ENCODE measurements around the gene TXNDC11.

TXNDC11 gene

DNA sequence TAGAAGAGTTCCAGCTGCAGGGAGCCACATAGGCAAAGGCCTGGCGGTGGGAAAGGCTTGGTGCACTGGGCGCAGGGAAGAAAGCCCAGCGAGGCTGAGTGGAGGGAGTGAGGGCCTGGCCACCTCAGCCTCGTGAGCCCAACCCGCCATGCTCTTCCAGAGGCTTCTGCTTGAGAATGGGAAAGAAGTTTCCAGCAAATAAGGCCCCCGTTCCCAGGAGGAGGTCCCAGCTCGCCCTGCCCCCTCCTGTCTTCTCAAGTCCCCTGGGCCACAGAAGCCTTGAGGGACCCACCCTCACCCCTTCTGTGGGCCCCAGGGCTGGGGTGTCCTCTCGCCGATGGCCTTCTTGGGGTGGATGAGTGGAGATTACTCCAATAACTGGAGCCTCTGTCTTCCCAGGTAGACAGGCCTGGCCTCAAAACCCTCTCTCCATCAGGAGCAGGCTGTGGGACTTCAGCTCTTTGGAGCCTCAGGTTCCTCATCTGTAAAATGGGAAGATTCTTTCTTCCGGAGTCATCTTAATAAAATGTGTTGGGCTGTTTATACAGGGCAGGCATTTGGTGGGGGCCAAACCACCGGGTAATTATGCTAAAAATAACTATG, 75.3 kb downstream of the TXNDC11 start:
- in situ Hi-C loops (cut with MboI; ENCODE audit: low sequenced_read_pairs): no loop called here

DNA sequence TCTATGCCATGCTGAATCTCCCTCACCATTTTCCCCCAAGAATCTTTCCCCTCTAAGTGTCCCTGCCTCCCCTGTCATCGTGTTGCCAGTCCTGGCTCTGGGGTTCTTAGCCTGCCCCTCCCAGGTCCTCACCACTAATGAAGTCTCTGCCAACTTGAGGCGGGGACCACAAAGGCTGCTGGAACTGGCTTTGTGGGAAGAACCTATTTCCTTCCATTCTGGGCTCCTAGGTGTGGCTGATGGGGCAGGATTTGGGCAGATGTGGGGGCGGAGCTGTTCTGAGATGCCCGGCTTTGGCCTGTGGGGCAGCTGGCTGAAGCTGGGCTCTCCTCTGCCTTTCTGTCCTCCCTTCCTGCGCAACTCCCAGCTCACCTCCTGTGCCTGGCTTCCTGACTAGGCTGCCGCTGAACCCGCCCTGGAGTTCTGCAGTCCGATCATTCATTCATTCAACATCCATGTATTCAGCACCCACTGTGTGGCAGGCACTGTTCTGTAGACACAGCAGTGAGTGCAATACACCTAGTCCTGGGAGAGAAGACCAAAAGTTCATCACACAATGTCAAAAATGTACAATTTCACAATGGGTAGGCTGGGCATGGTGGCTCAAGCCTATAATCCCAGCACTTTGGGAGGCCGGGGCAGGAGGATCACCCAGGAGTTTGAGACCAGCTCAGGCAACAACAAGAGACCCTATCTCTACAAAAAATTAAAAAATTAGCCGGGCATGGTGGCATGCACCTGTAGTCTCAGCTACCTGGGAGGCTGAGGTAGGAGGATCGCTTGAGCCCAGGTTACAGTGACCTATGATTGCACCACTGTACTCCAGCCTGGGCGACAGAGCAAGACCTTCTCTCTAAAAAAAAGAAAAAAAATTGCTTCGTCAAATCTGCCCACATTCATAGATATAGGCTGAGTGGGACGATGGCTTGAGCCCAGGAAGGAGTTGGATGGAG, 76.3 kb downstream of the TXNDC11 start:
- in situ Hi-C loops (cut with MboI; ENCODE audit: low sequenced_read_pairs): no loop called here

DNA sequence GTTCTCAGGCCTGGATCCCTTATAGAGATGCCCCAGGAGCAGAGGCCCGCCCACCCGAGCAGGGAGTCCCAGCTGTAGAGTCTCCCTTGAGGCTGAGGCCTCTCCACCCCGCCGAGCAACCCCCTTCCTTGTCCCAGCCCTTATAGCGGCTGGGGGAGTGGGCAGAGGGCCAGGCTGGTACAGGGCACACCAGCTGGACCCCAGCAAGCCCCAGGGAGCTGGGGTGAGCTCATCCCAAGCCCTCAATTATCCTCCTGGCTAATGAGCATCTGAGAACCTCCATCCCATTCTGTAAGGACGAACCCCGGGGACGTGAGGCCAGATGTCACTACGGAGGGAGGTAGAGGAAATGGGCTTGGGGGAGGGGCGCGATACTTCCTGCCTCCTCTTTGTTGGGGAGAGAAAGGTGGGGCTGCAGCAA, 77.6 kb downstream of the TXNDC11 start:
- in situ Hi-C loops (cut with MboI; ENCODE audit: low sequenced_read_pairs): no loop called here

DNA sequence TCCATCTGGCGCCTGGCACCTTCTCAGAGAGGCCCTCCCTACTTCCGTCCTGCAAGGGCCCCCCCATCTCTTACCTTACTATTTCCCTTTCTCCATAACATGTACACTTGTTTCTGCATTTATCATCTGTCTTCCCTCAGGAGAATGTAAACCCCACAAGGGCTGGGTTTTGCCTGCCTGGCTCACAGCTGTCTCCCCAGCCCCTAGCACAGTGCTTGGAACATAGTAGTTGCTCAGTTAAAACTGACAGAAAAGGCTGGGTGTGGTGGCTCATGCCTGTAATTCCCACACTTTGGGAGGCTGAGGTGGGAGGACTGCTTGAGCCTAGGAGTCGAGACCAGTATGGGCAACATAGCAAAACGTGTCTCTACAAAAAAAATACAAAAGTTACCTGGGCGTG, 80.1 kb downstream of the TXNDC11 start:
- in situ Hi-C loops (cut with MboI; ENCODE audit: low sequenced_read_pairs): no loop called here

DNA sequence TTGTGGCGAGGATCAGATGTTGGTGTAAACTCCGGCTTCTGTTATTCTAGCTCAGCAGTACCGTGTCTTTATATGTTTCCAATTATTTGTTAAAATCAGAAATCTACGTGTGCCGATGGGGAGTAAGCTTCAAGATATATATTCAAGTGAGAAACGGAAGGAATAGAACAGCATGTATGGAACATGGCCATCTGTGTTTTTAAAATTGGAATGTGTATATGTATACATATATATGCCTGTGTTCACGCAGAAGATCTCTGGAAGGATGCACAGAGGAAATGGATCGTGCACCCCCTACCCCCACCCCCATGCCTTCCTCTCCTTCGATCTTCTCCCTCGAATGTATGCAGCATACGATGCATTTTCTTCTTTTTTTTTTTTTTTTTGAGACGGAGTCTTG, 82.1 kb downstream of the TXNDC11 start:
- in situ Hi-C loops (cut with MboI; ENCODE audit: low sequenced_read_pairs): no loop called here

DNA sequence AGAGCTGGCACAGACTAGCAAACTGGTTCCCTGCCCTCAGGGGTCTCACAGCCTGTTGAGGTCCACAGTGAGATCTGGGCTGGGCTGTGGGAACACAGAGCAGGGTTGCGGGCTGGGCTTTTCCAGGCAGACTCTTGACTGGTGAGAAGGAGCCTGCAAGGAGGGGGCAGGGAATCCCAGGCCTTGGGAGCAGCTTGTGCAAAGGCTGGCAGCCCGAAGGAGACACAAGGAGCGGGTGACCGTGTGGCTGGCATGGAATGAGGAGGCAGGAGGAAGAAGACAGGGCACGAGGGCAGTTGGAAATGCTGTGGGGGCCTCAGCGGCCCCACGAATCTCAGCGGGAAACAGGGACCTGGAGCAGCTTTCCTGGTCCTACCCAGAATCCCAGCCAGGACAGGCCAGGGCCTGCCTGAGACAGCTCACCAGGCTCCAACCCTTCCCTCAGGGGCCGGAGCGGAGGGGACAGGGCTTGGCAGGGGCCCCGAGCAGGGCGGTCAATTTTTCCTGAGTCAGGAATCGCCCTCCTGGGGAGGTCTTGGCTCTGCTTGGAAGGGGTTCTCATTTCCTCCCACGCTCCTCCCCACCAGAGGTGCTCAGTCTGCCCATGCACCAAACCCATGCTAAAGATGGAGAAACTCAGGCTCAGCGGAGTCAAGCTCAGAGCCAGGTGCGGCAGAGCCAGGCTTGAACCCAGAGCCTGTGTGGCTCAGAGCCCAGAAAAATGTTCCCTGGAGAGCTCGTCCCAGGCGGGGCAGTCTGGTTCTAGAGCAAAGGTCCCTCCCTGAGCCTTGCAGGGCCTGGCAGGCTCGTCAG, 83.6 kb downstream of the TXNDC11 start:
- in situ Hi-C loops (cut with MboI; ENCODE audit: low sequenced_read_pairs): no loop called here

DNA sequence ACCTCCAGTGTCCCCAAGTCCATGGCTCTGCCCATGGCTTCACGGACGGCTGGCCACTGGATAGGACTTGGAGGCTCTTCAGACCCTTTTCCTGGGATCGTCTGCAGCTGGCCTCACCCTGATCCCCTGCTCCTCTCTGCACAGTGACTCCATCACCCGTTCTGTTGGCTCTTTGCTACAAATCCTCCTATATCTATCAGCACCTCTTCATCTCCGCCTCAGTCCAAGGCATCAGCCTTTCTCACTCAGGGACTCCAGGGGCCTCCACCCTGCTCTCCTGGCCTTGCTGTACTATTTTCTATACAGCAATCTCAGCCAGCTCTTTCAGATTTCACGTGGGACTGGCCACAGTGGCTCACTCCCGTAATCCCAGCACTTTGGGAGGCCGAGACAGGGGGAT, 85.1 kb downstream of the TXNDC11 start:
- in situ Hi-C loops (cut with MboI; ENCODE audit: low sequenced_read_pairs): no loop called here

DNA sequence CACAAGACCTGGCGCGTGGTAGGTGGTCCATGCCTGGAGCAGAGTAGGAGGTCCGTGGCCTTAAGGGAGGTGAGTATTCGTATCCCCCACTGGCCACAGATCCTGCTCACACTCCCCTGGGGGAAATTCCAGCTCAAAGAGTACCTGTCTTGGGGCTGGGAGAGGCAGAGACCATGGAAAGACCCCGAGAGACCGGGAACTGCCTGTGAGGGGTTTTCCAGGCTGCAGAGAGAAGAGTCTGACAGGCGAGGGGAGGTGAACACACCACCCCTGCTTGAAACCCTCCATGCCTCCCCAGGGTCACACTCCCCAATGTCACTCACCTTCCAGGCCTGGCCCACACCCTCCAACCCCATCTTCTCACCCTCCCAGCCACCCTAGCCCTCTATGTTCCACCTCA, 87.0 kb downstream of the TXNDC11 start:
- in situ Hi-C loops (cut with MboI; ENCODE audit: low sequenced_read_pairs): no loop called here

DNA sequence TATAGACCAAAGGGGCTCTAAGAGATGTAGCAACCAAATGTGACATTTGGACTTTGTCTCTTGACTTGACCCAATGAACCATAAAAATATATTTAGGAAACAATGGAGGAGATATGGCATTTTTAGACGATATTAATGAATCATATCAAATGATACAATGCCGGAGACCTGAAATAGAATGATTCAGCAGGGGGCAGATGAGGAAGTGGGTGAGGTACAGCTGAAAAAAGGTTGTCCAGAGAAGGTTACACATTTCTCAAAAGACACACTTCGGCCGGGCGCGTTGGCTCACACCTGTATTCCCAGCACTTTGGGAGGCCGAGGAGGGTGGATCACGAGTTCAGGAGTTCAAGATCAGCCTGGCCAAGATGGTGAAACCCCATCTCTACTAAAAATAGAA, 90.9 kb downstream of the TXNDC11 start:
- in situ Hi-C loops (cut with MboI; ENCODE audit: low sequenced_read_pairs): no loop called here

DNA sequence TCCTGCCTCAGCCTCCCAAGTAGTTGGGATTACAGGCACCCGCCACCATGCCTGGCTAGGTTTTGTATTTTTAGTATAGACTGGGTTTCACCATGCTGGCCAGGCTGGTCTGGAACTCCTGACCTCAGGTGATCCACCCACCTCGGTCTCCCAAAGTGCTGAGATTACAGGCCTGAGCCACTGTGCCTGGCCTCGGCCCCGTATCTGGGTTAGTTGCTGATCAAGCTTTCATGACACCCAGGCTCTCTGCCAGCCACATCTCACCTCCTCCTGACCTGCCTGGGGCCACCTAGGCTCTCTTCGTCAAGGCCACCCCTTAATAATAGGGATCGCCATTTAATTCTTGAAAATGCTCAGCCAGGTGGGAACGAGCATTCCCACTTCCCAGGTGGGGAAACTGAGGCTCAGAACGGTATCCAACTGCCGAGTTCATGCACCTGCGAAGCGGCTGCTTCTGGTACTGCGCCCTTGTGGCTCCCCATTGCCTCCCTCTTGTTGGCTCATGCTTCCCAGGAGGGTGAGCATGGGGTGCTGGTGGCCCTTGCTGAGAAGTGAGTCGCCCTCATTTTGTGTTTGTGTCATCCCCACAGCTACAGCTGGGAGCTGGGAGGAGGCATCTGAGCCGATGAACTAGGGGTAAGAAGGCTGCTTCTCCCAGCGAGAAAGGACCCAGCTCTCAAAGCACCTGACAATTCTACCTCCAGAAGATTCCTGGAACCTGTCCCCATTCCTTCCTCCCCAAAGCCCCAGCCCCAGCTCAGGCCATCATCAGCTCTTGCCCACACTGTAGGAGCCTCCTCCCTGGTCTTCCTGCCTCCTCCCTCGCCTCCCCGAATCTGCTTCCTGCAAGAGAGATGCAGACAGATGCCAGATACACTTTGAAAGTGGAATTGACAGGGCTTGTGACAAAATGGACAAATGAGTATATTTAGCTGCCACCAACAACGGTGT, 91.7 kb downstream of the TXNDC11 start:
- in situ Hi-C loops (cut with MboI; ENCODE audit: low sequenced_read_pairs): no loop called here

DNA sequence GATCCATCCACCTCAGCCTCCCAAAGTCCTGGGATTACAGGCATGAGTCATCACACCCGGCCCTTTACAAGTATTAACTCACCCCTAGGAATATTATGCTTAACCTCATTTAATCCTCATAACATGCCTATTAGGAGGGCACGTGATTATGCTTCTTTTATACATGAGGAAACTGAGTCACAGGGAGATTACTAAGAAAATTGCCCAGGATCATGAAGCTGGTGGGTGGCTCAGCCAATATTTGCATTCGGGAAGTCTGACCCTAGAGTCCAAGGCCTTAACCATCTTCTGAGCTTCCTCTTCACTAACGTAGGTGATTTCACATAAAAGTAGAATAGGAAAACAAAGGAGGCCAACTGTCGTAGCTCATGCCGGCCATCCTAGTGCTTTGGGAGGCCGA, 93.4 kb downstream of the TXNDC11 start:
- in situ Hi-C loops (cut with MboI; ENCODE audit: low sequenced_read_pairs): no loop called here

DNA sequence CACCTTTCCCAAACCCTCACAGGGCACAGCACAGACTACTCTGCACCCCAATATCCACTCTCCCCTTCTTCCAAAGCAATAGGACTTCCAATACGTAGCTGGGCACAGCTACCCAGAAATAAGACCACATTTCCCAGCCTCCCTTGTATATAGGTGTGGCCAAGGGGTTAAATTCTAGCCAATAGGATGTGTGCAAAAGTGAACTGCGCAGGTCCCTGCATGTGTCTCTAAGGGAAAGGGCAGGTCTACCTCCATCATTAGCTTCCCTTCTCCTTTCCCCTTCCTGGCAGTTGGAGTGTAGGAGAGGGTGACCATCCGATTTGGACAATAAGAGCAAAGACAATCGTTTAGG, 99.9 kb downstream of the TXNDC11 start:
- in situ Hi-C loops (cut with MboI; ENCODE audit: low sequenced_read_pairs): no loop called here

DNA sequence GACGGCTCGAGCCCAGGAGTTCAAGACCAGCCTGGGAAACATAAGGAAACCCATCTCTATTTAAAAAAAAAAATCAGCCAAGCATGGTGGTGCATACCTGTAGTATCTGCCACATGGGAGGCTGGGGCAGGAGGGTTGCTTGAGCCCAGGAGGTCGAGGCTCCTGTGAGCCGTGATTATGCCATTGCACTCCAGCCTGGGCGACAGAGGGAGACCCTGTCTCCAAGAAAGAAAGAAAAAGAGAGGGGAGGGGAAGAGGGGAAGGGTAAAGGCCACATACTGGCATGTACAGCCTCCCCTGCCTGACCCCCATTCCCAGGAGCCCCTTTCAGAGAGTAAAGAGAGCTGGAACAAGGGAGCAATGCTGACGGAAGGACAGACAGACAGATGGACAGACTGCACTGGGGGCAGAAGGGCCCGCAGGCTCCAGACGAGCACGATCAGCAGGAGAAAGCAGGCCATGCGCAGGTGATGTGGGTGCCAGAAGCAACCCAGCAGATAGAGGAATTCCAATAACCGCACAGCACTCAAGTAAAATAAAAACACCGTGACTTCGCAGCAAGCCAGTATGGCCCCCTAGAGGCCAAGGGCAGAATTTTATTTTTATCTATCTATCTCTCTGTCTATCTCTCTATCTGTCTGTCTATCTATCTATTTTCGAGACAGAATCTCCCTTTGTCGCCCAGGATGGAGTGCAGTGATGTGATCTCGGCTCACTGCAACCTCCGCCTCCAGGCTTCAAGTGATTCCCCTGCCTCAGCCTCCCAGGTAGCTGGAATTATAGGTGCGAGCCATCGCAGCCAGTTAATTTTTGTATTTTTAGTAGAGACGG, 101.5 kb downstream of the TXNDC11 start:
- in situ Hi-C loops (cut with MboI; ENCODE audit: low sequenced_read_pairs): no loop called here

DNA sequence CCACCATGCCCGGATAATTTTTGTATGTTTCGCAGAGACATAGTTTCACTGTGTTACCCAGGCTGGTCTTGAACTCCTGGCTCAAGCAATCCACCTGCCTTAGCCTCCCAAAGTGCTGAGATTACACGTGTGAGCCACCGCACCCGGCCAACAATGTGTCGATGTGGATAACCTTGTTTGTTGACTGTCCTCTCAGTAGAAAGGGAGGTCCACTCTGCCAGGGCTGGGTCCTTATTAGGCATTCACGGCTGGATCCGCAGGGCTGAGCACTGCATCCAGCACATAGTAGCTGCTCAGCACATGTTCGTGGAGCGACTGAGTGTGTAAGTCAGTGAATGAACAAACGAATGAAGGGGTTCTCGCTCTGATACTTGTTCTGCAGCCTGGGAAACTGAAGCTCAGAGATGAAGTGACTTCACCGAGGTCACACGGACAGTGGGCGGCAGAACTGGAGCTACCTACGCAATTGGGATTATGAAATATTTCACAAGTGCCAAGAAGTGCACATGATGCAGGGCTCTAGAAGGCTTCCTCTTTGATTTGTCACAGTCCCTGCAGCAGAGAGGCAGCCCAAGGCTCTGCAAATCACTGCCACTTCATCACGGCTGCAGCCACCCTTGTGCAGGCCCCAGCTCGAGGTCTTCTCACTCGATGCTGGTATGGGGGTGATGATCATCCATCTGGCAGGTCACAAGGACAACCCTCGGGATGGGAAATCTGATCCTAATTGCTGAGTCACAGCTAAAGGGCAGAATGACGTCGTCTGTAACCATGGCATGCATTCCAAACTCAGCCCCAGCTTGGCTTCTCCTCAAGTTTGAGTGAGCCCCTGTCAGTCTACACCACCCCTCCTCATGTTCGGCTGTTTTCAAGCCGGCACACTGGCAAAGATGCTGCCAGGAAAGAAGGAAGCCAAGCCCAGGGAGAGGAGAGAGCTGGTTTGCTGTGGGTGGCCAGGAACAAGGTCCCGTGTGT, 102.4 kb downstream of the TXNDC11 start:
- in situ Hi-C loops (cut with MboI; ENCODE audit: low sequenced_read_pairs): no loop called here

DNA sequence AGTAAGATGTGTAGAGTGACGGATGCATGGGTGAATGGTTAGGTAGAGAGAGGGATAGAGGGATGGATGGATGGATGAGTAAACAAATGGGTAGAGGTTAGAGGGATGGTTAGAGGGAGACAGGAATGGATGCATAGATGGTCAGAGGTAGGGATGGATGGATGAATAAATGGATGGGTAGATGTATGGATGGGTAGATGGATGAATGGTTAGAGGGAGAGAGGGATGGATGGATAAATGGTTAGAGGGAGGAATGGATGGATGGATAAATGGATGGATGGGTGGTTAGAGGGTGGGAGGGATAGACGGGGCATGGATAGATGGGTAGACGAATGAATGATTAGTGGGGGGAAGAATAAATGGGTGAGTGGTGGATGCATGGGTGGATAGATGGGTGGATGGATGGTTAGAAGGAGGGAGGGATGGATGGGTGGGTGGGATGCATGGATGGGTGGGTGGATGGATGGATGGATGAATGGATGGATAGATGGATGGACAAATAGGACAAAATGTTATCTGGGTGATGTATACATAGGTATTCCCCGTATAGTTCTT, 103.6 kb downstream of the TXNDC11 start:
- in situ Hi-C loops (cut with MboI; ENCODE audit: low sequenced_read_pairs): no loop called here

DNA sequence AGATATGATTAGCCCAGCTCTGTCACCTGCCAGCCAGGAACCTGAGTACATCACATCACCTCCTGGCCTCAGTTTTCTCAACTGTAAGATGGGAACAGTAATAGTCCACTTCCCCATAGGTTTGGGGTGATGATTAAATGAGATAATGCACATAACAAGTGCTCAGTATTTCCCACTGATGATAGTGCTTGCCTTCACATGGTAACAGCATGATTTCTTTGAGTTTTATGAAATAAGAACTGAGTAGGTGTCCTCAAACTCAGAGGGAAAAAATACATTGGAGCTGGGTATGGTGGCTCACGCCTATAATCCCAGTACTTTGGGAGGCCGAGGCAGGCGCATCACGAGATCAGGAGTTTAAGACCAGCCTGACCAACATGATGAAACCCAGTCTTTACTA, 104.5 kb downstream of the TXNDC11 start:
- in situ Hi-C loops (cut with MboI; ENCODE audit: low sequenced_read_pairs): no loop called here

DNA sequence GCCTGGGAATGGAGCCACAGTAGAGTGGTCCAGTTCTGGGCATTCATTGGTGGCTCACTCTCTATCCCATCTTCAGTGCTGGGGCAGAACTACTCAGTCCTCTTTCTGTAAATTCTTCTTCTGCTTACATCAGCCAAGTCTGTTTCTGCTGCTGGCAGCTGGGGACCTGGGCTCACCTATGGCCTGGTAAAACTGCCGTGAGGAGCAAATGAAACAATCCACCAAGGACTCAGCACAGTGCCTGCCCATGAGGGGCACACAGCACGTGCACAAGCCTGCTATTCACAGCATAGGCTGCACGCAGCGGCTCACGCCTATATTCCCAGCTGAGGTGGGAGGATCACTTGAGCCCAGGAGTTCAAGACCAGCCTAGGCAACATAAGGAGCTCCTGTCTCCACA, 105.3 kb downstream of the TXNDC11 start:
- in situ Hi-C loops (cut with MboI; ENCODE audit: low sequenced_read_pairs): no loop called here

DNA sequence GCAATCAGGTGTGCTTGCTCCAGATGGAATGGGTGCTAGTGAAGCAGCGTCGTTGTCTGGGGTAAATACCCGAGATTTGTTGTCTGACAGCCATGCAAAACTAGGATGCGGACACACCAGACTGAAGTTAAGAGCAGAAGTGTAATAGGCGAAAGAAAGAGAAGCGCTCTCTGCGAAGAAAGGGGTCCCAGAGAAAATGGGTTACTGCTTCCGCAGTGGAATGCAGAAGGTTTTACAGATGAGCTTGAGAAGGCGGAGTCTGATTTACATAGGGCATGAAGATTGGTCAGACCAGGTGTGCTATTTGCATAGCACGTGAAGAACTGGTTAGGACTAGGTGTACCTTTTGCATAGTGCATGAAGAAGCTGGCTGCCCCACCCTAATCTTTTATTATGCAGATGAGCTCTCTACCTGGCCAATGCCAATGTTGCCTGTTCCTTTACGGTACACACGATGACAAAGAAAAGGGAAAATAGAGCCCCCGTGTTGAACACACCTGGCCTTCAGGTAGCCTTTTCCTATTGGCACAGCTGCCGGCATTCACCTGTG, 106.4 kb downstream of the TXNDC11 start:
- in situ Hi-C loops (cut with MboI; ENCODE audit: low sequenced_read_pairs): no loop called here

Data from HL-60/S4 treated with phorbol 12-myristate 13-acetate at 8.2 ng/mL for 4 days and 3 days (cell line).